ENCODE measurements around the gene ASB4.

GRCh38 chr7:95479992-95480624 is 5.6 kb upstream of the ASB4 start:
- no peak for TF ChIP-seq POLR2A (IDR thresholded peaks at IDR 0.05; ENCODE audit: low read depth, low read length)
- TF ChIP-seq, protein P1, sequence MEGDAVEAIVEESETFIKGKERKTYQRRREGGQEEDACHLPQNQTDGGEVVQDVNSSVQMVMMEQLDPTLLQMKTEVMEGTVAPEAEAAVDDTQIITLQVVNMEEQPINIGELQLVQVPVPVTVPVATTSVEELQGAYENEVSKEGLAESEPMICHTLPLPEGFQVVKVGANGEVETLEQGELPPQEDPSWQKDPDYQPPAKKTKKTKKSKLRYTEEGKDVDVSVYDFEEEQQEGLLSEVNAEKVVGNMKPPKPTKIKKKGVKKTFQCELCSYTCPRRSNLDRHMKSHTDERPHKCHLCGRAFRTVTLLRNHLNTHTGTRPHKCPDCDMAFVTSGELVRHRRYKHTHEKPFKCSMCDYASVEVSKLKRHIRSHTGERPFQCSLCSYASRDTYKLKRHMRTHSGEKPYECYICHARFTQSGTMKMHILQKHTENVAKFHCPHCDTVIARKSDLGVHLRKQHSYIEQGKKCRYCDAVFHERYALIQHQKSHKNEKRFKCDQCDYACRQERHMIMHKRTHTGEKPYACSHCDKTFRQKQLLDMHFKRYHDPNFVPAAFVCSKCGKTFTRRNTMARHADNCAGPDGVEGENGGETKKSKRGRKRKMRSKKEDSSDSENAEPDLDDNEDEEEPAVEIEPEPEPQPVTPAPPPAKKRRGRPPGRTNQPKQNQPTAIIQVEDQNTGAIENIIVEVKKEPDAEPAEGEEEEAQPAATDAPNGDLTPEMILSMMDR (IDR thresholded peaks at IDR 0.05; ENCODE audit: extremely low read depth in 1 of 2, insufficient read depth in 1 of 2, low read depth in 1 of 2, low read length in 2 of 2) = no peak
- TF ChIP-seq, protein P2, sequence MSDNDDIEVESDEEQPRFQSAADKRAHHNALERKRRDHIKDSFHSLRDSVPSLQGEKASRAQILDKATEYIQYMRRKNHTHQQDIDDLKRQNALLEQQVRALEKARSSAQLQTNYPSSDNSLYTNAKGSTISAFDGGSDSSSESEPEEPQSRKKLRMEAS (IDR thresholded peaks at IDR 0.05; ENCODE audit: insufficient read depth, insufficient read length) = no peak
- TF ChIP-seq POLR2AphosphoS5 (IDR thresholded peaks at IDR 0.05; ENCODE audit: insufficient read depth, low read depth, low read length) = no peak
- TF ChIP-seq EZH2 (IDR thresholded peaks at IDR 0.05; ENCODE audit: borderline replicate concordance, low read depth, low read length, severe bottlenecking) = no peak
- TF ChIP-seq MYC (IDR thresholded peaks at IDR 0.05; ENCODE audit: low read depth, low read length) = no peak
- TF ChIP-seq FOS (IDR thresholded peaks at IDR 0.05; ENCODE audit: borderline replicate concordance, insufficient read depth, low read length) = no peak

Measured in endothelial cell of umbilical vein (primary cell).